Keratinocyte (primary cell): ENCODE results near the gene TSEN34. TPM values are rescaled to one million over a fixed set of nuclear protein-coding genes. Genes with fewer than 3 reads are reported as not detected.

Experiments
- DNase-seq: peaks from one replicate; pipeline ENCODE4 v3.0.0-alpha.2; 2011; ENCODE audit warnings: low read depth, missing footprints, low spot score
- FAIRE-seq: peaks from 2 replicates; lab custom pipeline; 2011; peaks lifted over from hg19 to GRCh38; lab: Jason Lieb, UNC
- H2AFZ ChIP-seq: 2 replicates; pipeline ENCODE4 v1.6.0; 2012; ENCODE audit warnings: low read length, control low read depth, inconsistent platforms; ENCODE audit not compliant: control insufficient read depth
- H3K27ac ChIP-seq: 2 replicates; pipeline ENCODE4 v1.5.1; 2011; ENCODE audit warnings: low read length; ENCODE audit not compliant: control insufficient read depth, insufficient read depth
- H3K27me3 ChIP-seq: 3 replicates; pipeline ENCODE4 v1.6.0; 2011; ENCODE audit warnings: low read length; ENCODE audit not compliant: control insufficient read depth, insufficient read depth; ENCODE audit errors: extremely low read depth
- H3K36me3 ChIP-seq, 2 experiments: 2 replicates in 1 of 2; 3 replicates in 1 of 2; pipeline ENCODE4 v1.5.1; 2011; ENCODE audit warnings: low read length in 2 of 2, mild to moderate bottlenecking in 1 of 2; ENCODE audit not compliant: control insufficient read depth in 2 of 2, insufficient read depth in 2 of 2; ENCODE audit errors: extremely low read depth in 1 of 2
- H3K4me1 ChIP-seq: 3 replicates; pipeline ENCODE4 v1.5.1; 2011; ENCODE audit warnings: low read length; ENCODE audit not compliant: control insufficient read depth, insufficient read depth; ENCODE audit errors: extremely low read depth
- H3K4me2 ChIP-seq: 3 replicates; pipeline ENCODE4 v1.6.0; 2011; ENCODE audit warnings: low read depth, low read length; ENCODE audit not compliant: control insufficient read depth, insufficient read depth; ENCODE audit errors: extremely low read depth
- H3K4me3 ChIP-seq, 3 experiments: fragments of 200-600 bp in 1 of 3; sonication (generic) in 1 of 3; 2 replicates in 2 of 3; 3 replicates in 1 of 3; pipeline ENCODE4 v1.5.1; 2011 to 2016; ENCODE audit warnings: low read length in 3 of 3, mild to moderate bottlenecking in 3 of 3, control low read depth in 2 of 3, inconsistent platforms in 1 of 3, low read depth in 1 of 3, mixed read lengths in 1 of 3, mixed run types in 1 of 3, moderate library complexity in 1 of 3; ENCODE audit not compliant: control insufficient read depth in 2 of 3, insufficient read depth in 2 of 3; ENCODE audit errors: extremely low read depth in 1 of 3
- H3K79me2 ChIP-seq: 2 replicates; pipeline ENCODE4 v1.6.0; 2012; ENCODE audit warnings: low read length; ENCODE audit not compliant: control insufficient read depth, insufficient read depth
- H3K9ac ChIP-seq: 3 replicates; pipeline ENCODE4 v1.6.0; 2011; ENCODE audit warnings: low read length; ENCODE audit not compliant: control insufficient read depth, insufficient read depth; ENCODE audit errors: extremely low read depth
- H3K9me1 ChIP-seq: 3 replicates; pipeline ENCODE4 v1.6.0; 2011; ENCODE audit warnings: low read length; ENCODE audit not compliant: control insufficient read depth, insufficient read depth; ENCODE audit errors: extremely low read depth
- H3K9me3 ChIP-seq: 2 replicates; pipeline ENCODE4 v1.5.1; 2012; ENCODE audit warnings: low read depth, low read length; ENCODE audit not compliant: control insufficient read depth
- H4K20me1 ChIP-seq: 3 replicates; pipeline ENCODE4 v1.6.0; 2011; ENCODE audit warnings: low read length; ENCODE audit not compliant: control insufficient read depth, insufficient read depth; ENCODE audit errors: extremely low read depth
- EZH2 ChIP-seq: IDR thresholded peaks from one replicate; pipeline ENCODE4 v1.6.1; 2012; ENCODE audit warnings: inconsistent platforms, mild to moderate bottlenecking, low read length, moderate library complexity
- dilution Hi-C: fragments of 300-500 bp; cut with MboI; formaldehyde crosslinking; loops from one replicate; pipeline ENCODE4 v1.7.0; 2020; ENCODE audit warnings: low sequenced_read_pairs; ENCODE audit not compliant: extremely low pct_ligation_motif_present
- polyA plus RNA-seq, 5 experiments: library from polyadenylated mRNA; depleted of rRNA in 3 of 5; stranded (reverse) in 3 of 5; stranded (forward) in 1 of 5; unstranded in 1 of 5; fragments of >200 nt; gene quantifications; 1 replicate in 1 of 5; 2 replicates in 3 of 5; 3 replicates in 1 of 5; pipeline versions ENCODE4 v1.2.1 to v1.2.3, GENCODE V29; 2011 to 2012; ENCODE audit warnings: missing spikeins in 2 of 5, low read depth in 1 of 5, low replicate concordance in 1 of 5
- TF ChIP-seq, protein P1 (sequence below), 3 experiments: IDR thresholded peaks in 1 of 3; conservative IDR thresholded peaks in 1 of 3; optimal IDR thresholded peaks in 1 of 3; 2 replicates in 2 of 3; 3 replicates in 1 of 3; pipeline versions ENCODE3 to v1.5.1; 2011; ENCODE audit warnings: low read length in 3 of 3, mild to moderate bottlenecking in 3 of 3, moderate library complexity in 2 of 3, control low read depth in 1 of 3, inconsistent platforms in 1 of 3; ENCODE audit not compliant: insufficient read depth in 2 of 3; ENCODE audit errors: extremely low read depth in 1 of 3

Gene TSEN34
- polyA plus RNA-seq, 1 donor (not counting 4 experiments of a cell fraction or from before 2014, with no cell fraction given), result 36.5 TPM

DNA sequence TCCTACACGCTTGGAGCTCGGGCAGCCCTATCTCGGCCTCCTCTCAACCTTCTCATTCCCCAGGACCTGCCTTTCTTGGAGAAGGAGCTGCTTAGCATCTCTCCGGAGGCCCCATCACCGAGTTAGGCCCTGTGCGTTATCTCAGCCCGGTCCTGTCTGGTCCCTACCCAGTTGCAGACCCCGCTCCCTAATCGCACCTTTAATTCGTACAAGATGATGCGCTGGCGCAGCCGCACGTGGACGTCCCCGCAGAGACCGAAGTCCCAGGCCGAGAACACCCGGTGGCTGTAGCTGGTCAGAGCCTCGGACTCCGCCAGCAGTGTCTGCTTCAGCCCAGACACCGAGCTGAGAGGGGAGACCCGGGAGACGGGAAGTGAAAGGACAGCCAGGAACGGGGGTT, 25.9 kb upstream of the TSEN34 start:
- Histone ChIP-seq H3K9ac (no peak overlapping the region), H2AFZ (no peak overlapping the region), H3K9me3 (no peaks in the 10 kb centered on the region), H3K36me3 (no peaks in the 10 kb centered on the region), H4K20me1 (no peaks in the 10 kb centered on the region), H3K4me3 (no peak overlapping the region), H3K4me1 (peaks cover 12% of the 10 kb centered on the region), H3K27me3 (no peaks in the 10 kb centered on the region), H3K4me2 (no peak overlapping the region), H3K27ac (no peak overlapping the region), H3K9me1 (no peaks in the 10 kb centered on the region), H3K79me2 (no peaks in the 10 kb centered on the region)
- no peak for DNase-seq
- FAIRE-seq, result no peak
- no peak for TF ChIP-seq EZH2
- TF ChIP-seq, protein P1, sequence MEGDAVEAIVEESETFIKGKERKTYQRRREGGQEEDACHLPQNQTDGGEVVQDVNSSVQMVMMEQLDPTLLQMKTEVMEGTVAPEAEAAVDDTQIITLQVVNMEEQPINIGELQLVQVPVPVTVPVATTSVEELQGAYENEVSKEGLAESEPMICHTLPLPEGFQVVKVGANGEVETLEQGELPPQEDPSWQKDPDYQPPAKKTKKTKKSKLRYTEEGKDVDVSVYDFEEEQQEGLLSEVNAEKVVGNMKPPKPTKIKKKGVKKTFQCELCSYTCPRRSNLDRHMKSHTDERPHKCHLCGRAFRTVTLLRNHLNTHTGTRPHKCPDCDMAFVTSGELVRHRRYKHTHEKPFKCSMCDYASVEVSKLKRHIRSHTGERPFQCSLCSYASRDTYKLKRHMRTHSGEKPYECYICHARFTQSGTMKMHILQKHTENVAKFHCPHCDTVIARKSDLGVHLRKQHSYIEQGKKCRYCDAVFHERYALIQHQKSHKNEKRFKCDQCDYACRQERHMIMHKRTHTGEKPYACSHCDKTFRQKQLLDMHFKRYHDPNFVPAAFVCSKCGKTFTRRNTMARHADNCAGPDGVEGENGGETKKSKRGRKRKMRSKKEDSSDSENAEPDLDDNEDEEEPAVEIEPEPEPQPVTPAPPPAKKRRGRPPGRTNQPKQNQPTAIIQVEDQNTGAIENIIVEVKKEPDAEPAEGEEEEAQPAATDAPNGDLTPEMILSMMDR (optimal IDR thresholded peaks at IDR 0.05 in 1 of 3, IDR thresholded peaks at IDR 0.05 in 1 of 3, conservative IDR thresholded peaks at IDR 0.05 in 1 of 3; ENCODE audit: extremely low read depth in 1 of 3, insufficient read depth in 2 of 3, low read length in 3 of 3), result no peak
- dilution Hi-C loops, result no loop called here

DNA sequence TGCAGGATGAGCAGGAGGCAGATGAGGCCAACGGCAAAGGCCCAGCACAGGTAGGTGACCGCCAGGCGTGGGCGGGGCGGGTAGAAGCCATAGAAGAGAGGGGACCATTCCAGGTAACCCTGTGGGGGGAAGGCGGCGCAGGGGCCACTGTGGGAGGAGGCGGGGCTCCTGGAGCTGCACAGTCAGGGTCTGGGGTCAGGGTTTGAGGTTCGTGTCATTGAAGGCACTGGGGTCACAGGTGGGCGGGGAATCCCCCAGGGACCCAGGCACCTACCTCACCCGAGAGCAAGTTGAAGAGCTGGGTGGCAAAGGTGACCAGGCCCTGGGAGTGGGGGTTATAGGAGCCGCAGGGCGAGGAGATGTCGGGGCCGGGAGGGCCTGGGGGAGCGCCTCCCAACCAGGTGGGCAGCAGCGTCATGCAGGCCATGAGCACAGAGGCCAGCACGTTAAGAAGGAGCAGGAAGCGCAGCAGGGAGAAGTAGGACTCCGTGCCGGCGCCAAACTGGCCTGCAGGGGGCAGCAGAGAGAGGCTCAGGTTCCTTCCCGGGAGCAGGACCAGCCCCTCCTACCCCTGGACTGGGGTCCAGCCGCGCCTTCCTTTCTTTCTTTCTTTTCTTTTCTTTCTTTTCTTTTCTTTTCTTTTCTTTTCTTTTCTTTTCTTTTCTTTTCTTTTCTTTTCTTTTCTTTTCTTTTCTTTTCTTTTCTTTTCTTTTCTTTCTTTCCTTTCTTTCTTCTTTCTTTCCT, 22.8 kb upstream of the TSEN34 start:
- DNase-seq (no peak), FAIRE-seq (peak; percentile 41)
- Histone ChIP-seq H3K9ac (no peak overlapping the region), H3K27me3 (no peaks in the 10 kb centered on the region), H3K4me1 (peaks cover 1% of the 10 kb centered on the region), H2AFZ (peak overlapping the region; percentile 46), H3K9me3 (no peaks in the 10 kb centered on the region), H3K79me2 (no peaks in the 10 kb centered on the region), H3K36me3 (no peaks in the 10 kb centered on the region), H3K27ac (no peak overlapping the region), H3K4me3 (no peak overlapping the region), H3K9me1 (no peaks in the 10 kb centered on the region), H4K20me1 (no peaks in the 10 kb centered on the region), H3K4me2 (no peak overlapping the region)
- dilution Hi-C loops, result no loop called here
- TF ChIP-seq, protein P1 (optimal IDR thresholded peaks at IDR 0.05 in 1 of 3, IDR thresholded peaks at IDR 0.05 in 1 of 3, conservative IDR thresholded peaks at IDR 0.05 in 1 of 3; ENCODE audit: extremely low read depth in 1 of 3, insufficient read depth in 2 of 3, low read length in 3 of 3), result peak; percentile 82 to 97 (median 93)
- no peak for TF ChIP-seq EZH2
